H1 (cell line): ENCODE data around the gene SOCS6. TPM values are rescaled to one million over a fixed set of nuclear protein-coding genes. Genes with fewer than 3 reads are reported as not detected.

ENCODE experiments used
- CHD7 ChIP-seq: fragments of 300-600 bp; sonication (generic); IDR thresholded peaks from 2 replicates; pipeline ENCODE4 v1.7.1; 2012; ENCODE audit warnings: low read length, moderate library complexity, mild to moderate bottlenecking, inconsistent platforms; ENCODE audit not compliant: insufficient replicate concordance
- EGR1 ChIP-seq: IDR thresholded peaks from 2 replicates; pipeline ENCODE4 v1.6.1; 2011; ENCODE audit warnings: low read depth, low read length, borderline replicate concordance
- polyA plus RNA-seq, 7 experiments: library from polyadenylated mRNA; depleted of rRNA in 3 of 7; stranded (reverse) in 5 of 7; unstranded in 2 of 7; fragments of >200 nt in 5 of 7; fragments of 200-250 nt in 2 of 7; gene quantifications; 1 replicate in 5 of 7; 2 replicates in 1 of 7; 4 replicates in 1 of 7; pipeline versions ENCODE4 v1.2.1 to v1.2.3, GENCODE V29; 2011 to 2013; ENCODE audit warnings: missing spikeins in 2 of 7, mixed read lengths in 2 of 7
- total RNA-seq: library from RNA; stranded (reverse); fragmentation: NEBNext Ultra II Directional; extraction: Animal tissue kit (Norgen Biotek cat#: 25700); gene quantifications from 2 replicates; pipeline ENCODE4 v1.2.1, GENCODE V29; 2021

Gene SOCS6
- total and polyA plus RNA-seq, 2 of the 8 experiments (the other 6 are each of a cell fraction or from before 2014, with no cell fraction given) = 9.1 to 22.9 TPM

GRCh38 chr18:70339915-70340314 lies 51.1 kb downstream of the SOCS6 start (continued):
- TF ChIP-seq CHD7 = no peak
- no peak for TF ChIP-seq EGR1
